Measurements from ENCODE around the gene GDA.
"Not testable (repeated sequence)": the region's sequence is repeated elsewhere in the genome, so short reads cannot be mapped to it uniquely, and the experiment has no call there.

Gene GDA

GRCh38 chr9:72278959-72279358 is 129.7 kb downstream of the GDA start:
- no peak for DNase-seq (ENCODE audit: low read depth in 2 of 2)

- DNase-seq (ENCODE audit: low read depth in 2 of 2), result peak; percentile 24 to 47
Measured at GRCh38 chr9:72280913-72281500, 131.8 kb downstream of the GDA start.

- DNase-seq (ENCODE audit: low read depth in 2 of 2), result no peak
Measured at GRCh38 chr9:72289401-72289800, 140.2 kb downstream of the GDA start.

DNA sequence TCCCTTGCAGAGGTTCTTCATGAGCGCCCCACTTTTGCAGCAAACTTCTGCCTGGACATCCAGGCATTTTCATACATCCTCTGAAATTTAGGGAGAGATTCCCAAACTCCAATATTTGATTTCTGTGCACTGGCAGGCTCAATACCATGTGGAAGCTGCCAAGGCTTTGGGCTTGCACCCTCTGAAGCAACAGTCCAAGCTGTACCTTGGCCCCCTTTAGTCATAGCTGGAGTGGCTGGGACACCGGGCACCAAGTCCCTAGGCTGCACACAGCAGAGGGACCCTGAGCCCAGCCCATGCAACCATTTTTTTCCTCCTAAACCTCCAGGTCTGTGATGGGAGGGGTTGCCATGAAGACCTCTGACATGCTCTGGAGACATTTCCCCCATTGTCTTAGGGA is 141.1 kb downstream of the GDA start:
- no peak for DNase-seq (ENCODE audit: low read depth in 2 of 2)

DNA sequence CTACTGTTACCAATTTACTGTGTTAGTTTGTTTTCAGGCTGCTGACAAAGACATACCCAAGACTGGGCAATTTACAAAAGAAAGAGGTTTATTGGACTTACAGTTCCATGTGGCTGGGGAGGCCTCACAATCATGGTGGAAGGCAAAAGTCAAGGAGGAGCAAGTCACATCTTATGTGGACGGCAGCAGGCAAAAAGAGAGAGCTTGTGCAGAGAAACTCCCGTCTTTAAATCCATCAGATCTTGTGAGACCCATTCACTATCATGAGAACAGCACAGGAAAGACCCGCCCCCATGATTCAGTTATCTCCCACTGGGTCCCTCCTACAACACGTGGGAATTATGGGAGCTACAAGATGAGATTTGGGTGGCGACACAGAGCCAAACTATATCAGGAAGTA is 142.3 kb downstream of the GDA start:
- DNase-seq (ENCODE audit: low read depth in 2 of 2), result not testable (repeated sequence)

GRCh38 chr9:72292256-72292682 is 143.0 kb downstream of the GDA start:
- no peak for DNase-seq (ENCODE audit: low read depth in 2 of 2)

DNA sequence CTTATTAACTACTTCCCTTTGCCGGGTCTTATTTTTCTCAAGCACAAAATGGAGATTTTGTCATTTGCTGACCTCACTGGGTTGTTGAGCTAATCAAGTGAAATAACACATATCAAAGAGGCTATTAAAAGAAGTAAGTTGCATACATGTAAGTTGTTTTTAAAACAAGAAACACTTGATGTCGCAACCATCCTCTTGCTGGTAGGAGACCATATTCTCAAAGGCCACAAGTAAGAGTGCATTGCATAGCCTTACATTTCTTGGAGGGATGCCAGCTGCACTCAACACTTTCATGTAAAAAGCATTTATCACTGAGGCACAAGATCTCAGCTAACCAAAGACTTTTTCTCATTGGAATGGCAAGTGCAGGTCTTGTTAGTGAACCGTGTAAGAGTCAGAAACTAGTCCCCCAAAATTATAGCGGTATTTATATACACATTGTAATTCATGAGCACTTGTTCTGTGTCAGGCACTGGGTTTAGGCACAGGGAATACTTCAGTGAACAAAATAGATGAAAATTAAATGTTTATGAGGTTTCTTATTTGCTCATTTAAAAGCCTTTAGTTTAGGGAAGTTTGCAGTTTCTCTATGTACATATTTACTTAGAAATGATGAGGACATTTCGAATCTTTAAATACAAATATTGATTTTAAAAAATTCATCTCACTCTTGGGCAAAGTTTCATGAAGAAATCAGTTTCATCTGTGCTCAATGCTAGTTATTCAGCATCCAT is 143.8 kb downstream of the GDA start:
- no peak for DNase-seq (ENCODE audit: low read depth in 2 of 2)

GRCh38 chr9:72294936-72295335 is 145.7 kb downstream of the GDA start:
- DNase-seq (ENCODE audit: low read depth in 2 of 2), result no peak

DNA sequence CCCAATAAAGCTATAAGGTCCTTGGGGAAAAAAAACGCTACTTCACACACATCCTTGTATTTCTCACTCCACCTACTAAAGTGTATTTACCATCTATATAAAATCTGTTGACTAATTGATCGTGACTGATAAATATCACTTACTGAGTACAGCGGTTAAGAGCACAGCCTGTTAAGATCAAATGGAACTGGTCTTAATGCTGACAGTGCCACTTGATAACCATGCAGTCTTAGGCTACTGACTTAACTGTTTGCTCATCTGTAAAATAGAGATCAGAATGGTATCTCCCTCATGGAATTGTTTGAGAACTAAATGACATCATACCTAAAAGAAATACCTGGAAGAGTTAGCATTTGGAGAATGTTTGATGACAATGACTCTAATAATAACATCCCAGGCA is 148.3 kb downstream of the GDA start:
- DNase-seq (ENCODE audit: low read depth in 2 of 2), result no peak

- DNase-seq (ENCODE audit: low read depth in 2 of 2), result no peak
Measured at GRCh38 chr9:72299017-72299603, 149.9 kb downstream of the GDA start.

DNA sequence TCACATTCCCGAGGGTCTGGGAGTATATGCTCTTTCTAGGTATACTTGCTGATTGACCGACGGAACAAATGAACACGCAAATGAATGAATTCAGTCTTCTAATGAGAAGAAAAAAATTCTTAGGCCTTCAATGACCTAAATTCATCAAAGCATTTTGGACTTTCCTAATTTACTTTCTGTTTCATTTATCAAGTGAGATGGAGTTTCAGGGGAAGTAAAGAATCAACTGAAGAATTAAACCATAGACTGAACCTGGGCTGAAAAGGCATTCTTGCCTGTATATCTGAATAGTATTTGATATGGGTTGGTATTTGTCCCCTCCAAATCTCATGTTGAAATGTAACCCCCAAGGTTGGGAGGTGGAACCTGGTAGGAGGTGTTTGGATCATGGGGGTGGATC is 151.6 kb downstream of the GDA start:
- DNase-seq (ENCODE audit: low read depth in 2 of 2), result no peak

Data from stimulated activated CD8-positive, alpha-beta memory T cell treated with anti-CD3 and anti-CD28 coated beads, Interleukin-15, amount 100 ng/mL, for 4 hours (primary cell).